Measurements from ENCODE around the gene NECTIN1. TPM values are rescaled to one million over a fixed set of nuclear protein-coding genes. Genes with fewer than 3 reads are reported as not detected.

Gene NECTIN1
- total and polyA plus RNA-seq, 2 of the 4 experiments (the other 2 are of a cell fraction), result 2.3 to 4.2 TPM

- Histone ChIP-seq H3K36me3 (ENCODE audit: control insufficient read depth, insufficient read depth, low read length) (no peaks in the 10 kb centered on the region), H4K5ac (ENCODE audit: low read depth, low read length) (no peak overlapping the region), H3K79me1 (ENCODE audit: low read depth in 1 of 2, low read length in 2 of 2) (no peaks in the 10 kb centered on the region), H2BK120ac (ENCODE audit: low read depth, low read length) (no peak overlapping the region), H3K4ac (ENCODE audit: low read depth, low read length) (no peak overlapping the region), H4K91ac (ENCODE audit: insufficient read depth, low read depth, low read length) (no peak overlapping the region), H3K27me3 (ENCODE audit: control insufficient read depth, insufficient read depth, low read length) (peaks cover 2% of the 10 kb centered on the region; the same call in 1 of the 2 replicates), H2AK9ac (replicated peaks; ENCODE audit: low read depth, low read length, poor library complexity) (no peak overlapping the region), H4K8ac (ENCODE audit: low read depth in 2 of 2, low read length in 2 of 2) (no peak overlapping the region), H2BK5ac (ENCODE audit: low read depth, low read length, poor library complexity, severe bottlenecking) (no peak overlapping the region), H3K4me2 (ENCODE audit: low read depth, low read length) (no peak overlapping the region), H3K9me1 (ENCODE audit: insufficient read depth, low read length) (no peaks in the 10 kb centered on the region), H4K20me1 (ENCODE audit: insufficient read depth, low read length) (no peaks in the 10 kb centered on the region), H2BK20ac (ENCODE audit: low read depth, low read length) (no peak overlapping the region), H2AFZ (replicated peaks; ENCODE audit: low read length, poor library complexity) (no peak overlapping the region), H3K56ac (ENCODE audit: extremely low read depth, insufficient read depth, low read length) (no peak overlapping the region), H3K4me1 (ENCODE audit: control insufficient read depth, insufficient read depth, low read length) (no peaks in the 10 kb centered on the region), H3K23ac (ENCODE audit: low read depth, low read length) (no peak overlapping the region), H3K14ac (replicated peaks; ENCODE audit: low read depth, low read length) (no peak overlapping the region), H3K9ac (ENCODE audit: low read depth, low read length) (no peak overlapping the region), H3K18ac (ENCODE audit: low read depth, low read length) (no peak overlapping the region), H2AK5ac (ENCODE audit: low read depth, low read length) (no peak overlapping the region; the same call in 1 of the 2 replicates), H3K9me3 (ENCODE audit: control insufficient read depth, insufficient read depth, low read length) (no peaks in the 10 kb centered on the region), H3K27ac (ENCODE audit: insufficient read depth, low read length) (no peak overlapping the region), H3K4me3 (ENCODE audit: insufficient read depth, low read depth, low read length) (no peak overlapping the region), H2BK15ac (ENCODE audit: low read depth, low read length) (no peak overlapping the region)
- WGBS, 2 experiments (ENCODE audit: extremely low coverage in 2 of 2, insufficient read length in 1 of 2), result 100% methylated on average over 1 of the region's 3 CpGs; no CpG with 5 or more reads in 1 of the 2 experiments
- dilution Hi-C loops (cut with HindIII; ENCODE audit: low sequenced_read_pairs, unreplicated experiment), result no loop called here
- no peak for ATAC-seq (ENCODE audit: low read depth)
- CTCF ChIA-PET, result no interaction called here
- no peak for TF ChIP-seq MAZ (IDR thresholded peaks at IDR 0.05; ENCODE audit: borderline replicate concordance, low read depth, low read length)
- no peak for TF ChIP-seq MAFK (IDR thresholded peaks at IDR 0.05; ENCODE audit: low read depth, low read length)
- TF ChIP-seq RFX5 (IDR thresholded peaks at IDR 0.05; ENCODE audit: low read depth, low read length), result no peak
- TF ChIP-seq, protein P1, sequence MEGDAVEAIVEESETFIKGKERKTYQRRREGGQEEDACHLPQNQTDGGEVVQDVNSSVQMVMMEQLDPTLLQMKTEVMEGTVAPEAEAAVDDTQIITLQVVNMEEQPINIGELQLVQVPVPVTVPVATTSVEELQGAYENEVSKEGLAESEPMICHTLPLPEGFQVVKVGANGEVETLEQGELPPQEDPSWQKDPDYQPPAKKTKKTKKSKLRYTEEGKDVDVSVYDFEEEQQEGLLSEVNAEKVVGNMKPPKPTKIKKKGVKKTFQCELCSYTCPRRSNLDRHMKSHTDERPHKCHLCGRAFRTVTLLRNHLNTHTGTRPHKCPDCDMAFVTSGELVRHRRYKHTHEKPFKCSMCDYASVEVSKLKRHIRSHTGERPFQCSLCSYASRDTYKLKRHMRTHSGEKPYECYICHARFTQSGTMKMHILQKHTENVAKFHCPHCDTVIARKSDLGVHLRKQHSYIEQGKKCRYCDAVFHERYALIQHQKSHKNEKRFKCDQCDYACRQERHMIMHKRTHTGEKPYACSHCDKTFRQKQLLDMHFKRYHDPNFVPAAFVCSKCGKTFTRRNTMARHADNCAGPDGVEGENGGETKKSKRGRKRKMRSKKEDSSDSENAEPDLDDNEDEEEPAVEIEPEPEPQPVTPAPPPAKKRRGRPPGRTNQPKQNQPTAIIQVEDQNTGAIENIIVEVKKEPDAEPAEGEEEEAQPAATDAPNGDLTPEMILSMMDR (conservative IDR thresholded peaks at IDR 0.05; ENCODE audit: low read depth, low read length), result no peak
- no peak for TF ChIP-seq CHD1 (IDR thresholded peaks at IDR 0.05; ENCODE audit: low read depth, low read length)
- TF ChIP-seq, protein P2, sequence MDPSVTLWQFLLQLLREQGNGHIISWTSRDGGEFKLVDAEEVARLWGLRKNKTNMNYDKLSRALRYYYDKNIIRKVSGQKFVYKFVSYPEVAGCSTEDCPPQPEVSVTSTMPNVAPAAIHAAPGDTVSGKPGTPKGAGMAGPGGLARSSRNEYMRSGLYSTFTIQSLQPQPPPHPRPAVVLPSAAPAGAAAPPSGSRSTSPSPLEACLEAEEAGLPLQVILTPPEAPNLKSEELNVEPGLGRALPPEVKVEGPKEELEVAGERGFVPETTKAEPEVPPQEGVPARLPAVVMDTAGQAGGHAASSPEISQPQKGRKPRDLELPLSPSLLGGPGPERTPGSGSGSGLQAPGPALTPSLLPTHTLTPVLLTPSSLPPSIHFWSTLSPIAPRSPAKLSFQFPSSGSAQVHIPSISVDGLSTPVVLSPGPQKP (IDR thresholded peaks at IDR 0.05; ENCODE audit: borderline replicate concordance, low read depth, low read length), result no peak
- no peak for TF ChIP-seq RAD21 (IDR thresholded peaks at IDR 0.05; ENCODE audit: low read length)
- no peak for TF ChIP-seq USF2 (IDR thresholded peaks at IDR 0.05; ENCODE audit: low read depth, low read length)
- TF ChIP-seq NFE2L2 (IDR thresholded peaks at IDR 0.05; ENCODE audit: low read depth, low read length), result no peak
- no peak for TF ChIP-seq SMC3 (IDR thresholded peaks at IDR 0.05; ENCODE audit: low read depth, low read length)
- TF ChIP-seq CEBPB (IDR thresholded peaks at IDR 0.05; ENCODE audit: low read depth, low read length), result no peak
- no peak for TF ChIP-seq RCOR1 (IDR thresholded peaks at IDR 0.05; ENCODE audit: insufficient replicate concordance, low read length)
- no peak for TF ChIP-seq BHLHE40 (IDR thresholded peaks at IDR 0.05; ENCODE audit: low read depth, low read length)
- no peak for TF ChIP-seq FOS (IDR thresholded peaks at IDR 0.05; ENCODE audit: low read depth, low read length)
- no peak for TF ChIP-seq POLR2A (IDR thresholded peaks at IDR 0.05; ENCODE audit: low read depth, low read length)
- POLR2A ChIA-PET (ENCODE audit: unreplicated experiment), result interaction anchor here (0.6 kb wide), 1 partner anchor 10 kb away, joined by 3 read pairs; no protein-coding TSS in a partner anchor
- in situ Hi-C loops (cut with MboI; ENCODE audit: low sequenced_read_pairs), result no loop called here
- intact Hi-C loops (cut with micrococcal nuclease), result no loop called here
- DNase-seq, result no peak
- BruUV-seq (replicated peaks), result no TSS peak
These were observed 31.6 kb downstream of the NECTIN1 start for GRCh38 chr11:119697445-119697844.

All from IMR-90 (cell line).